GM12875 (cell line): ENCODE results near the gene JPH4.

Source experiments
- H3K4me3 ChIP-seq: one replicate; pipeline ENCODE4 v1.5.1; 2011; ENCODE audit warnings: low read depth, low read length, control low read depth
- TF ChIP-seq, protein P1 (sequence below): IDR thresholded peaks from 2 replicates; pipeline ENCODE4 v1.5.1; 2011; ENCODE audit warnings: low read depth, mild to moderate bottlenecking, control low read depth, inconsistent platforms, low read length, moderate library complexity, borderline replicate concordance; ENCODE audit not compliant: insufficient read depth

Gene JPH4

DNA sequence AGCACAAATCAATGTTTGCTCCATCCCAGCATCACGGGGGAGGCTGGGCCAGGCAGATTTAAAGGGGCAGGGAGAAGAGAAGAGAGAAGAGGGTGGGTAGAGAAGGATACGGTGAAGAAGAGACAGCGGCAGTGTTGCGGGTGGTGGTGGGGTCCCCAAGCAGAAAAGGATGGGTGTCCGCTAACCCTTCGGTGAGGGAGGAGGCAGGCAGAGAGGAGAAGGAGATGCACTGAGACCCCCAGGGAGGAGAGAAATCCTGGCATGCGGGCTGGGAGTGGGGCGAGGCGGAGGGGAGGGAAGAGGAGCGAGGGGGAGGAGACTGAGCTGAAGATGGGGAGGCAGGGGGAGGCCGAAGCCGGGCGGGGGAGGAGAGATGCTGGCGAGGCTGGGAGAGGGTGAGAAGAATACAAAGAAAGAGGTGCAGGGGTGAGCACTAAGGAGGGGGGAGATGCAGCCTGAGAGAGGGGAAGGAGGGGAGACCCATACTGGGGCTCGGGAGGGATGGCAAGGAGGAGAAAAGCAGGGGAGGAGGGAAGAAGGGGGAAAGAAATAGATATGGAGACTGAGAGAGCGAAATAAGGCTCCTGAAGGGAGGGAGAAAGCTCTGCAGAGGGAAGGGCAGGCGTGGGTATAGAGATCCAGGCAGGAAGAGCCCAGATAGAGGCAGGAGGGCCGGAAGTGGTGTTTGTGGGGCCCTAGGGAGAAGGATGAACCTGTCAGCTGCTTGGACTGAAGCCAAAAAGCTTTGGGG is at the start of gene JPH4:
Gene JPH4 (minus strand): TSS at position 231 of the 751 bp plus-strand sequence. CDS start 1,337 bp downstream, outside the sequence.
- TF ChIP-seq, protein P1, sequence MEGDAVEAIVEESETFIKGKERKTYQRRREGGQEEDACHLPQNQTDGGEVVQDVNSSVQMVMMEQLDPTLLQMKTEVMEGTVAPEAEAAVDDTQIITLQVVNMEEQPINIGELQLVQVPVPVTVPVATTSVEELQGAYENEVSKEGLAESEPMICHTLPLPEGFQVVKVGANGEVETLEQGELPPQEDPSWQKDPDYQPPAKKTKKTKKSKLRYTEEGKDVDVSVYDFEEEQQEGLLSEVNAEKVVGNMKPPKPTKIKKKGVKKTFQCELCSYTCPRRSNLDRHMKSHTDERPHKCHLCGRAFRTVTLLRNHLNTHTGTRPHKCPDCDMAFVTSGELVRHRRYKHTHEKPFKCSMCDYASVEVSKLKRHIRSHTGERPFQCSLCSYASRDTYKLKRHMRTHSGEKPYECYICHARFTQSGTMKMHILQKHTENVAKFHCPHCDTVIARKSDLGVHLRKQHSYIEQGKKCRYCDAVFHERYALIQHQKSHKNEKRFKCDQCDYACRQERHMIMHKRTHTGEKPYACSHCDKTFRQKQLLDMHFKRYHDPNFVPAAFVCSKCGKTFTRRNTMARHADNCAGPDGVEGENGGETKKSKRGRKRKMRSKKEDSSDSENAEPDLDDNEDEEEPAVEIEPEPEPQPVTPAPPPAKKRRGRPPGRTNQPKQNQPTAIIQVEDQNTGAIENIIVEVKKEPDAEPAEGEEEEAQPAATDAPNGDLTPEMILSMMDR = no peak
- peak within 1 kb of the TSS; percentile 43 for H3K4me3 ChIP-seq

DNA sequence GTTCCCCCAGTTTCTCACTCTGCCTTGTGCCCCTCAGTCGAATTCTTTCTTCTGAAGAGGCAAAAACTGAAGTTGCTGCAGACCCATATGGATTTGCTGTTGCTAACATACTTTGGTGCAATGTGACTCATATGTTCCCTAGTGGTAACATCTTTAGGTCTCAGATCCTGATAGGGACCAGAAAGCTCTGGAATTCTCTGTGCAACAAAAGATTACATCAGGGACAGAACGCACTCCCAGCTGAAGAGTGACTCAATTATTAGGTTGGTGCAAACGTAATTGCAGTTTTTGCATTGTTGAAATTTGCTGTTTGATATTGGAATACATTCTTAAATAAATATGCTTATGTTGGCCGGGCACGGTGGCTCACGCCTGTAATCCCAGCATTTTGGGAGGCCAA is 49.4 kb upstream of the JPH4 start:
- TF ChIP-seq, protein P1 = no peak
- no peak overlapping the region for H3K4me3 ChIP-seq

DNA sequence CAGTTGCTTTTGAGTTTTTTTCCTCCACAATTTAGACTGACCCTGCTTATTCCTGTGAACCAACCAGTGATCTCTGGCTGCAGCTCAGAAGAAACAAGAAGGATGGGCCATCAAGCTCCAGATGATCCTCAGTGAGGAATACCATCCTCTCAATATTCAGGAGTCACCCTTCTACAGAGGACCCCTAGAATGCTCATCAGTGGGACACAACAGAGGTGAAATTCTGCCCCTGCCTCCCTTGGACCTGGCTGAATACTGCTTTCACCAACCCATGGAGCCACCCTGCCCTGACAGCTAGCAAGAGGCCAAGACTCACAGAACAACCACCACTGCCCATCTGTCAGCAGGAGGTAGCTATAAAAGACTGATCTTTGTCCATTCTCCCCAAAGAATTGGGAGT is 48.4 kb upstream of the JPH4 start:
- H3K4me3 ChIP-seq = no peak overlapping the region
- TF ChIP-seq, protein P1 = no peak

DNA sequence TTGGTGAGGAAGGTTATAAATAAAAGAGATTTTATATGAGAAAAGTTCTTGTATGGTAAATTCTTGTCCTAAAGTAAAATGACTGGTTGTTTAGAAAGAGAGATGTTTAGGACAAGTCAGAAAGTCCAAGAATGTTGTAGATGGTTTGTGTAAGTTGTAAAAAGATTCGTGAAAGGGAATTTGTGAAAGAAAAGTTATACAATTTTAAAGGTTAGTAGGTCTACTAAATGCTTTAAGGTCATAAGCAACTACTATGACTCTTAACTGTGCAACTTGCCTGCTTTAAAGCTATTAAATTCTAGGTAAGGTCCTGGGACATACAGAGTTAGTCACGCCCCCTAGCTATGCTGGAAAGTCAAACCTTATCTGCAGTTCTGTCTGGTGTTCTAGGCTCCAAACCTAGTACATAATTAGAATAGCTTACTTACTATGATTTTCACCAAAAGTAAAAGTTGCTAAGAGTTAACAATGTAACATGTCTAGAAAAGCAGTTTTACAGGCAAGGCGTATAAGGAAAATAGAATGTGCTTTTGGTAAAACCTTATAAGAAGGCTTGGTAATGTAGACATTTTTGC is 46.3 kb upstream of the JPH4 start:
- TF ChIP-seq, protein P1 = no peak

DNA sequence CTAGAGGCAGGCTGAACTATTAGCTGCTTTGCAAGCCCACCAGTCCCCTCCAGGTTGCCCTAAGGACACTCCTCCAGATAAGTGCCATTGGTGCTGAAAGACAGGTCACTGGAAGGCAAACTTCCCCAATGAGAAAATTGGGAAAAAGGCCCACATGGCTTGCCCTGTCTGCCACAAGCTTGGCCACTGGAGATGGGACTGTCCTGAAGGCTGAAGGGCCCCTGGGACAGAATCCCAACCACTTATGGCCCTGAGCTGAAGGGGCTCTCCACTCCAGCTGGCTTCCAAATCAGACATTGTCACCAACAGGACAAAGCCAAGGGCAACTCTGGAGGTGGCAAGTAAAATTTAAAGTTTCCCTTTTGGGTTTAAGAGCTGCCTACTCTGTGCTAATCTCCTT is 45.4 kb upstream of the JPH4 start:
- TF ChIP-seq, protein P1 = no peak
- no peak overlapping the region for H3K4me3 ChIP-seq

More for the DNA sequence above, 46.3 kb upstream of the JPH4 start:
- H3K4me3 ChIP-seq = no peak overlapping the region

DNA sequence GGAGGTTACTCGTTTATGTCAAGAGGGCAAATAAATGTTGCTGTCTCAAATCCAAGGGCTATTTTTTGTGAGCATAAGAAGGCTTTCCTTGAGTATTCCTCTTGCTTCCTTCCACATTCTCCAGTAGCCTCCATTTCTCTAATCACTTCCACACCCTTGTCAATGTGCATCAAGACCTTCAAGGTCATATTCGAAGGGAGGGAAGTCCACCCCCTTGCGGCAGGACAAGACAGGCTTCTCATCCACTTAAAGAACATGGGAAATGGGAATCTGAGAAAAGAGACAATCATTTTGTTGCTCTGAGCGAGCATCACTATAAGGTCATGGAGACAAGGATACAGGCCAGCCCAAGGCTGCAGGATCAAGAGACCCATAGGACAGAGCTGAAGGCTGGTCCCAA is 44.4 kb upstream of the JPH4 start:
- TF ChIP-seq, protein P1 = no peak
- H3K4me3 ChIP-seq = no peak overlapping the region
